22Rv1 (cell line): ENCODE results near the gene KIAA0232.

Source experiments
- ZFX ChIP-seq: fragments of 450-650 bp; IDR thresholded peaks from 2 replicates; pipeline ENCODE4 v1.6.1; 2017; ENCODE audit warnings: antibody characterized with exemption, borderline replicate concordance
- TF ChIP-seq, protein P1 (sequence below): fragments of 450-650 bp; IDR thresholded peaks from 2 replicates; pipeline ENCODE4 v1.5.1; 2017; ENCODE audit warnings: mild to moderate bottlenecking

DNA sequence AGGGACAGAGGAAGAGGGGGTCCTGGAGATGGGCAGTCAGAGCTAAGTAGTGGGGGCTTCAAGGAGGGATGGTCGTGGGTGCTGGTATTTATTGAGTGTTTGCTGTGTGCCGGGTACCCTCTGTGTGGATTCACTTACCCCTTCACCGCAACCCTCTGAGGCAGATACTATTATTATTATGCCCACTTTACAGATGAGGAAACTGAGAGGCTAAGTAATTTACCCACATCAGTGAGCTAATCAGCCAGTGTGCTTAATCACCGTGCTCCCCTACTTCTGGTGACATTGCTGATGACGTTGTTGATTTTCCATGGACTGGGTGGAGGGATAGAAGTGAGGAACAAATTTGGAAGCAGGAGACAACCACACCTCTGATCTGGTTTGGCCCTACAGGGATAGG lies 4.1 kb upstream of the KIAA0232 start:
- TF ChIP-seq, protein P1, sequence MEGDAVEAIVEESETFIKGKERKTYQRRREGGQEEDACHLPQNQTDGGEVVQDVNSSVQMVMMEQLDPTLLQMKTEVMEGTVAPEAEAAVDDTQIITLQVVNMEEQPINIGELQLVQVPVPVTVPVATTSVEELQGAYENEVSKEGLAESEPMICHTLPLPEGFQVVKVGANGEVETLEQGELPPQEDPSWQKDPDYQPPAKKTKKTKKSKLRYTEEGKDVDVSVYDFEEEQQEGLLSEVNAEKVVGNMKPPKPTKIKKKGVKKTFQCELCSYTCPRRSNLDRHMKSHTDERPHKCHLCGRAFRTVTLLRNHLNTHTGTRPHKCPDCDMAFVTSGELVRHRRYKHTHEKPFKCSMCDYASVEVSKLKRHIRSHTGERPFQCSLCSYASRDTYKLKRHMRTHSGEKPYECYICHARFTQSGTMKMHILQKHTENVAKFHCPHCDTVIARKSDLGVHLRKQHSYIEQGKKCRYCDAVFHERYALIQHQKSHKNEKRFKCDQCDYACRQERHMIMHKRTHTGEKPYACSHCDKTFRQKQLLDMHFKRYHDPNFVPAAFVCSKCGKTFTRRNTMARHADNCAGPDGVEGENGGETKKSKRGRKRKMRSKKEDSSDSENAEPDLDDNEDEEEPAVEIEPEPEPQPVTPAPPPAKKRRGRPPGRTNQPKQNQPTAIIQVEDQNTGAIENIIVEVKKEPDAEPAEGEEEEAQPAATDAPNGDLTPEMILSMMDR, result no peak
- no peak for TF ChIP-seq ZFX
